ENCODE data around the gene SFN.

SFN gene

DNA sequence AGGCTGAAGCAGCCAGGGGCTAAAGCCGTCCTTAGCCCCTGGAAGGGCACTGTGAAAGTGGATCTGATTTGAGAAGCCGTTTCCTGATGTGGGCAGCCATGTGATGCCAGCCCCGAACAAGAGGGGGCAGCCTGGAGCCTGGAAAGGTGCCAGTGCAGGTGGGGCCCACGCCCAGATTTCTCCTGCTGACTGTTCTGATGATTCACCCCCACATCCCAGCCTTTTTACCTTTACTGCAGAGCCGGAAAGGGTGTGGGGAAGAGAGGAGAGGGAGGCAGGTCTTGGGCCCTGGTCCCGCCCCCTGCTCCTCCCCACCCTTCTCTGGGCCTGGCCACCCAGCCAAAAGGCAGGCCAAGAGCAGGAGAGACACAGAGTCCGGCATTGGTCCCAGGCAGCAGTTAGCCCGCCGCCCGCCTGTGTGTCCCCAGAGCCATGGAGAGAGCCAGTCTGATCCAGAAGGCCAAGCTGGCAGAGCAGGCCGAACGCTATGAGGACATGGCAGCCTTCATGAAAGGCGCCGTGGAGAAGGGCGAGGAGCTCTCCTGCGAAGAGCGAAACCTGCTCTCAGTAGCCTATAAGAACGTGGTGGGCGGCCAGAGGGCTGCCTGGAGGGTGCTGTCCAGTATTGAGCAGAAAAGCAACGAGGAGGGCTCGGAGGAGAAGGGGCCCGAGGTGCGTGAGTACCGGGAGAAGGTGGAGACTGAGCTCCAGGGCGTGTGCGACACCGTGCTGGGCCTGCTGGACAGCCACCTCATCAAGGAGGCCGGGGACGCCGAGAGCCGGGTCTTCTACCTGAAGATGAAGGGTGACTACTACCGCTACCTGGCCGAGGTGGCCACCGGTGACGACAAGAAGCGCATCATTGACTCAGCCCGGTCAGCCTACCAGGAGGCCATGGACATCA, at the start of gene SFN:
SFN (plus strand) TSS at position 369 of the 904 bp plus-strand sequence; CDS start at position 433, 64 bp downstream.
- H3K4me3 ChIP-seq (ENCODE audit: low read depth, low read length) = peak within 1 kb of the TSS; percentile 91
- H3K79me2 ChIP-seq (ENCODE audit: control insufficient read depth, insufficient read depth, low read length, unreplicated experiment) = no peaks in the 10 kb centered on the region
- H2AFZ ChIP-seq (ENCODE audit: low read length, unreplicated experiment) = no peak within 1 kb of the TSS
- H3K4me1 ChIP-seq (ENCODE audit: control insufficient read depth, insufficient read depth, low read length, unreplicated experiment) = peaks cover 13% of the 10 kb centered on the region
- H3K36me3 ChIP-seq (ENCODE audit: insufficient read depth, low read length) = no peaks in the 10 kb centered on the region
- peak within 1 kb of the TSS; percentile 82 for H3K27ac ChIP-seq (ENCODE audit: low read depth, low read length)
- H3K27me3 ChIP-seq (ENCODE audit: insufficient read depth, low read length) = no peaks in the 10 kb centered on the region

DNA sequence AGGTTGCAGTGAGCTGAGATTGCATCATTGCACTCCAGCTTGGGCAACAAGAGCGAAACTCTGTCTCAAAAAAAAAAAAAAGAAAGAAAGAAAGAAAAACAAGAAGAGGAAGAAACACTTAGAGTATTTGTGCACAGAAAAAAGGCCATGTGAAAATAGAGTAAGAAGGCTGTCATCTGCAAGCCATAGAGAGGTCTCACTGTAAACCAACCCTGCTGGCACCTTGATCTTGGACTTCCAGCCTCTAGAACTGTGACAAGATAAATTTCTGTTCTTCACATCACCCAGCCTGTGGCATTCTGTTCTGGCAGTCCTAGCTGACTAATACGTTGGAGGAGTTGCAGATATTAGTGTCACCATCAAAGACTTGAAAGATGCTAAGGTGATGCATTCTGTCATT, 48.6 kb upstream of the SFN start:
- H2AFZ ChIP-seq (ENCODE audit: low read length, unreplicated experiment) = no peak overlapping the region
- no peaks in the 10 kb centered on the region for H3K36me3 ChIP-seq (ENCODE audit: insufficient read depth, low read length)
- no peaks in the 10 kb centered on the region for H3K27me3 ChIP-seq (ENCODE audit: insufficient read depth, low read length)
- H3K79me2 ChIP-seq (ENCODE audit: control insufficient read depth, insufficient read depth, low read length, unreplicated experiment) = no peaks in the 10 kb centered on the region
- H3K4me1 ChIP-seq (ENCODE audit: control insufficient read depth, insufficient read depth, low read length, unreplicated experiment) = no peaks in the 10 kb centered on the region
- no peak overlapping the region for H3K4me3 ChIP-seq (ENCODE audit: low read depth, low read length)
- H3K27ac ChIP-seq (ENCODE audit: low read depth, low read length) = no peak overlapping the region

DNA sequence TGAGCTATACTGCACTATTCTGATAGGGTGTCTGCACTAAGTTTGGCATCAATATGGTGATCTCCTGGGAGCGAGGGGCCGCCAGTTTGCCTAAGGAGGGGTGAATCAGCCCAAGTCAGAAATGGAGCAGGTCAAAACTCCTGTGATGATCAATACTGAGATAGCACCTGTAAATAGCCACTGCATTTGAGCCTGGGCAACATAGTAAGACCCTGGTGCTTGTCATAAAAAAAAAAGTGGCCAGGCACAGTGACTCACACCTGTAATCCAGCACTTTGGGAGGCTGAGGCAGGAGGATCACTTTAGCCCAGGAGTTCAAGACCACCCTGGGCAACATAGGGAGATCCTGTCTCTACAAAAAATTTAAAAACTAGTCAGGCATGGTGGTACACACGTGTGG, 48.1 kb upstream of the SFN start:
- Histone ChIP-seq H3K4me1 (ENCODE audit: control insufficient read depth, insufficient read depth, low read length, unreplicated experiment) (no peaks in the 10 kb centered on the region), H2AFZ (ENCODE audit: low read length, unreplicated experiment) (no peak overlapping the region), H3K36me3 (ENCODE audit: insufficient read depth, low read length) (no peaks in the 10 kb centered on the region), H3K27me3 (ENCODE audit: insufficient read depth, low read length) (no peaks in the 10 kb centered on the region), H3K79me2 (ENCODE audit: control insufficient read depth, insufficient read depth, low read length, unreplicated experiment) (no peaks in the 10 kb centered on the region), H3K27ac (ENCODE audit: low read depth, low read length) (no peak overlapping the region), H3K4me3 (ENCODE audit: low read depth, low read length) (no peak overlapping the region)

DNA sequence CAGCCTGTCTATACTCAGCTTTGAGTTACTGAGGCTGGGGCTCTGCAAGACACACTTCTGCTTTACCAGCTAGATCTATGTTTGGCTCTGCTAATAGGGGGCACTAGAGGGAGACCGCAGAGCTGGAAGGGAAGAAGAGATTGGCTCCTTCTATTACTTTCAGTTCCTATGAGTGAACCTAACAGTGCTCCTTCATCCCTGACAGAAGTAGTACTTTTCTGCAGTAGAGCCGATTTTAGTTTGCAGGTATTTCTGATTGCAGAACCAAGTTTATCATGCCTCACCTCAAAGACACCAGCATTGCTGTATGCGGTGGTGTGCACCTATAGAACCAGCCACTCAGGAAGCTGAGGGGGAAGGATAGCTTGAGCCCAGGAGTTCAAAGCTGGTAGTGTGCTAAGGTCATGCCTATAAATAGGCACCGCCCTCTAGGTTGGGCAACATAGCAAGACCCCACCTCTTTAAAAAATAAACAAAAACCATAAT, 42.1 kb upstream of the SFN start:
- Histone ChIP-seq H3K27ac (ENCODE audit: low read depth, low read length) (no peak overlapping the region), H3K4me1 (ENCODE audit: control insufficient read depth, insufficient read depth, low read length, unreplicated experiment) (peaks cover 1% of the 10 kb centered on the region), H2AFZ (ENCODE audit: low read length, unreplicated experiment) (no peak overlapping the region), H3K4me3 (ENCODE audit: low read depth, low read length) (no peak overlapping the region), H3K79me2 (ENCODE audit: control insufficient read depth, insufficient read depth, low read length, unreplicated experiment) (no peaks in the 10 kb centered on the region), H3K27me3 (ENCODE audit: insufficient read depth, low read length) (no peaks in the 10 kb centered on the region), H3K36me3 (ENCODE audit: insufficient read depth, low read length) (no peaks in the 10 kb centered on the region)

DNA sequence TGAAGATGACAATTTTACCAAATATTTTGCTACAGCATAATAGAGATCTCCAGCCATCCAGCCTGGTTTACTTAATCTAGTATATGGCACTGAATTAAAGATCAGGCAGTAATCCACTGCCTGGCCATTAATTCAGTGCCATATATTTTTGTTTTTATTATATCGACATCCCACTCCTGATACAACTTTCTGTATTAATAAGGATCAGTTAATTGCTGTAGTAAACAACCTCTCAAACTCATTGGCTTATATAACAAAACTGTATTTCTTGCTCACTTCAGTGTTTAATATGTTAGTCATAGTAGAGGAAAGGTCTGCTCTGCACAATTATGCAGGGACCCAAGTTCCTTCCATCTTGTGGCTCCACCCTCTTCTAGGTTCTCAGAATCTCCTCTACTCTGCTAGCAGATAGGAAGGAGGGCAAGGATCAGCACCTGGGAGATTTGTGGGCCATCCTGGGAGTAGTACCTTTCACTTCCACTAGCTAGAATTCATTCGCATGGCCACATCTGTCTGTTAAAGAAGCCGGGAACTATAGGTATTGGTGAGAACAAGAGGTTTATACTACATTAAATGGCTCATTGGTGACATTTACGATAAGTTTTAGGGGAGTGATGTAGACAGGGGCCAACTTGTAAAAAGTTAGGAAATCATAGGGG, 40.1 kb upstream of the SFN start:
- H3K4me1 ChIP-seq (ENCODE audit: control insufficient read depth, insufficient read depth, low read length, unreplicated experiment) = peaks cover 9% of the 10 kb centered on the region
- no peak overlapping the region for H3K4me3 ChIP-seq (ENCODE audit: low read depth, low read length)
- no peaks in the 10 kb centered on the region for H3K36me3 ChIP-seq (ENCODE audit: insufficient read depth, low read length)
- H3K27me3 ChIP-seq (ENCODE audit: insufficient read depth, low read length) = no peaks in the 10 kb centered on the region
- H3K79me2 ChIP-seq (ENCODE audit: control insufficient read depth, insufficient read depth, low read length, unreplicated experiment) = peaks cover 7% of the 10 kb centered on the region
- no peak overlapping the region for H2AFZ ChIP-seq (ENCODE audit: low read length, unreplicated experiment)
- no peak overlapping the region for H3K27ac ChIP-seq (ENCODE audit: low read depth, low read length)

DNA sequence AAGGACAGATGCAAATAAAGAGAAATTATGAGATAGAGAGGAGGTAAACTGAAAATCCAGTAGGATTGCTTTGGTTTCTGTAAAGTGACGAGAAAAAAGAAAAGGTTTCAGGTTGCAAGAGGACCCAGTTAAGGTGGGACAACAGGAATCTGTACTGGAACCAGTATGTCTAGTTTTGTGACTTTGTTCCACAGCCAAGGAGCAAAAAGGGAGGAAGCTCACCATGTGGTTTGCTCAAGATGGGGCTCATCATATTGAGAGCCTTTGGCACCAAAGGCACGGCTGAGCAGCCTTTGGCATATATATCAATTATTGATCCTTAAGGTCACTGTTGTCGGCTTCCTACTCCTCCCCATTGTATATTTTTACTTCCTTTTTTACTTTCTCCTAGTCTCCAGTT, 38.2 kb upstream of the SFN start:
- H3K27ac ChIP-seq (ENCODE audit: low read depth, low read length) = no peak overlapping the region
- no peaks in the 10 kb centered on the region for H3K36me3 ChIP-seq (ENCODE audit: insufficient read depth, low read length)
- no peak overlapping the region for H3K4me3 ChIP-seq (ENCODE audit: low read depth, low read length)
- peaks cover 23% of the 10 kb centered on the region for H3K79me2 ChIP-seq (ENCODE audit: control insufficient read depth, insufficient read depth, low read length, unreplicated experiment)
- H3K27me3 ChIP-seq (ENCODE audit: insufficient read depth, low read length) = no peaks in the 10 kb centered on the region
- H2AFZ ChIP-seq (ENCODE audit: low read length, unreplicated experiment) = no peak overlapping the region
- peaks cover 17% of the 10 kb centered on the region for H3K4me1 ChIP-seq (ENCODE audit: control insufficient read depth, insufficient read depth, low read length, unreplicated experiment)

DNA sequence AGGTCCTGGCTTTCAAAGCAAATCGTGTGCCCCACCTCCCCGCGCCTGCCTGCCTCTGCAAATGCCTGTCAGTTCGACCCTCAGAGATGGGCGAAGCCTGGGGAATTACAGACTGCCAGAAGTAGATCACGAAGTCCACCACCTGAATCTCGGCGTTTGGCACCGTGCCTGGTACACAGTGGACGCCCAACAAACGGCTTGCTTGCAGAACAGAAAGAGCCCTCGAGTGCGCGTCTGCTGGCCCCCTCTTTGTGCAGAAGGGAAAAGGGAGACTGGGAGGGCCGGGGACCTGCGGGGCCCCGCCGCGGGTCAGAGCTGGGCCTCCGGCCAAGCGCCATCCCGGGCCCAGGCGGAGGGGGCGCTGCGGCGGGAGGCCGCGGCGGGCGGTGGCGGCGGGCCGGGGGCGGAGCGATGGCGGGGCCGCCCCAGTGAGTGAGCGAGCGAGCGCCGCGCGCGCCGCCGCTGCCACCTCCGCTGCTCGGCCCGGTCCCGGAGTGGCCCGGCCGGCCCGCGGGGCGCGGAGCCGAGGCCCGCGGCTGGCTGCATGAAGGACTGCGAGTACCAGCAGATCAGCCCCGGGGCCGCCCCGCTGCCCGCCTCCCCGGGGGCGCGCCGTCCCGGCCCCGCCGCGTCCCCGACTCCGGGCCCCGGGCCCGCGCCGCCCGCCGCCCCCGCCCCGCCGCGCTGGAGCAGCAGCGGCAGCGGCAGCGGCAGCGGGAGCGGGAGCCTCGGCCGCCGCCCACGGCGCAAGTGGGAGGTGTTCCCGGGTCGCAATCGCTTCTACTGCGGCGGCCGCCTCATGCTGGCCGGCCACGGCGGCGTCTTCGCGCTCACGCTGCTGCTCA, 36.5 kb upstream of the SFN start, which contains the start of gene ZDHHC18:
ZDHHC18 (plus strand) TSS at position 428 of the 845 bp plus-strand sequence; CDS start at position 545, 117 bp downstream.
- no peak within 1 kb of the TSS for H3K27ac ChIP-seq (ENCODE audit: low read depth, low read length)

DNA sequence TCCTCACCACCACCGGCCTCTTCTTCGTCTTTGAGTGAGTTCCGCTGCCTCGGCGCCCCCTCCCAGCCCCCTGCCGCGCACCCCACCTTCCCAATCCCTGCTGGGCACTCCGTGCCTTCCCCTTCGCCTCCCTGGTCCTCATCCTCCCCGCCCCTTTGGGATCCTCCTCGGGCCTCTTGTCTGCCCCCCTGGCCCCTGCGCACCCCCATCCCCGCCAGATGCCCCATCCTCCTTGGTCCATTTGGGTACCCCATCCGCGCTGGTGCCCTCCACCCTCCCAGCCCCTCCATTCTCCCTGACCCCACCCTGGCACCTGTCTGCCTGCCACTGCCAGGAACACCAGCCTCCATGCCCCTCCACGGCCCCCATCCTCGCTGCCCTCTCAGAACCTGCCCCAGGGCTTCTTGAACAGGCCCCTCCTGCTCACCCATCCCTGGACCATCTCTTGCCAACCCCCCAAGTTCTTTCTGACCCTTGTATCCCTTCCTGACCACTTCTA, 35.8 kb upstream of the SFN start:
- Histone ChIP-seq H2AFZ (ENCODE audit: low read length, unreplicated experiment) (peak overlapping the region; percentile 61), H3K36me3 (ENCODE audit: insufficient read depth, low read length) (no peaks in the 10 kb centered on the region), H3K4me1 (ENCODE audit: control insufficient read depth, insufficient read depth, low read length, unreplicated experiment) (peaks cover 17% of the 10 kb centered on the region), H3K4me3 (ENCODE audit: low read depth, low read length) (peak overlapping the region; percentile 84), H3K79me2 (ENCODE audit: control insufficient read depth, insufficient read depth, low read length, unreplicated experiment) (peaks cover 31% of the 10 kb centered on the region), H3K27me3 (ENCODE audit: insufficient read depth, low read length) (no peaks in the 10 kb centered on the region), H3K27ac (ENCODE audit: low read depth, low read length) (no peak overlapping the region)

More for the DNA sequence above, 36.5 kb upstream of the SFN start, which contains the start of gene ZDHHC18:
- Histone ChIP-seq H3K79me2 (ENCODE audit: control insufficient read depth, insufficient read depth, low read length, unreplicated experiment) (peaks cover 31% of the 10 kb centered on the region), H3K4me3 (ENCODE audit: low read depth, low read length) (peak within 1 kb of the TSS; percentile 84), H3K36me3 (ENCODE audit: insufficient read depth, low read length) (no peaks in the 10 kb centered on the region), H3K27me3 (ENCODE audit: insufficient read depth, low read length) (no peaks in the 10 kb centered on the region), H2AFZ (ENCODE audit: low read length, unreplicated experiment) (peak within 1 kb of the TSS; percentile 89), H3K4me1 (ENCODE audit: control insufficient read depth, insufficient read depth, low read length, unreplicated experiment) (peaks cover 17% of the 10 kb centered on the region)

DNA sequence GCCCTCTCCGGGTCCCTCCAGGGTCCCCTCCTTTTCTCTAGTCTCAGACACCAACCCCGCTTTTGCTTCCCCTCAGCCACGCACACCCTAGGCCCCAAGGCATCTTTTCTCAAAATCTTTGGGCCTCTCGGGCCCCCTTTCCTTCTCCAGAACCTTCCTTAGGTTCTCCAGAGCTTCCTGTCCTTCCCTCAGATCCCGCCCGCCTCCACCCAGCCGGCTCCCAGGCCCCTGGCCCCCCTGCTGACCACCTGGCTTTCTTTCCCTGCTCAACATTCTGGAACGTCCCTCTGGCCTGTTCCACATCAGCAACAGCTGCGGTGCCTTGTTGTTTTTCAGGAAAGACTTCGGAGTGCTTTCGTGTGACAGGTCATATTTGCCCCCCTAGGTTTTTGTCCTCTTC, 35.3 kb upstream of the SFN start:
- Histone ChIP-seq H3K4me3 (ENCODE audit: low read depth, low read length) (peak overlapping the region; percentile 84), H3K27me3 (ENCODE audit: insufficient read depth, low read length) (no peaks in the 10 kb centered on the region), H3K79me2 (ENCODE audit: control insufficient read depth, insufficient read depth, low read length, unreplicated experiment) (peaks cover 31% of the 10 kb centered on the region), H3K36me3 (ENCODE audit: insufficient read depth, low read length) (no peaks in the 10 kb centered on the region), H3K4me1 (ENCODE audit: control insufficient read depth, insufficient read depth, low read length, unreplicated experiment) (peaks cover 17% of the 10 kb centered on the region), H2AFZ (ENCODE audit: low read length, unreplicated experiment) (no peak overlapping the region), H3K27ac (ENCODE audit: low read depth, low read length) (no peak overlapping the region)
